22Rv1 (cell line): Measurements from ENCODE around the gene VPS72.

Experiments
- H3K27ac ChIP-seq: fragments of 450-650 bp; 2 replicates; pipeline ENCODE4 v1.5.1; 2017
- CTCF ChIP-seq: fragments of 450-650 bp; IDR thresholded peaks from 2 replicates; pipeline ENCODE4 v1.5.1; 2017; ENCODE audit warnings: mild to moderate bottlenecking
- ZFX ChIP-seq: fragments of 450-650 bp; IDR thresholded peaks from 2 replicates; pipeline ENCODE4 v1.6.1; 2017; ENCODE audit warnings: antibody characterized with exemption, borderline replicate concordance

The VPS72 gene

GRCh38 chr1:151147132-151147503 lies 42.9 kb downstream of the VPS72 start:
- H3K27ac ChIP-seq, result no peak overlapping the region
- no peak for TF ChIP-seq CTCF
- no peak for TF ChIP-seq ZFX

- no peak within 1 kb of the TSS for H3K27ac ChIP-seq
- TF ChIP-seq ZFX, result no peak
- no peak for TF ChIP-seq CTCF
Observed at GRCh38 chr1:151146412-151147131, 43.4 kb downstream of the VPS72 start, which contains the start of gene SEMA6C. TSS of gene SEMA6C (minus strand) at chr1:151146631. CDS start at chr1:151142621, 4,010 bp downstream.

- no peak overlapping the region for H3K27ac ChIP-seq
- TF ChIP-seq ZFX (no peak), CTCF (no peak)
Observed at GRCh38 chr1:151146072-151146411, 44.0 kb downstream of the VPS72 start.

- no peak overlapping the region for H3K27ac ChIP-seq
- no peak for TF ChIP-seq ZFX
- TF ChIP-seq CTCF, result no peak
Observed at GRCh38 chr1:151145304-151146071, 44.5 kb downstream of the VPS72 start.

- H3K27ac ChIP-seq, result no peak overlapping the region
- no peak for TF ChIP-seq ZFX
- no peak for TF ChIP-seq CTCF
Observed at GRCh38 chr1:151144474-151145303, 45.3 kb downstream of the VPS72 start.

- TF ChIP-seq ZFX (no peak), CTCF (no peak)
- H3K27ac ChIP-seq, result no peak overlapping the region
Observed at GRCh38 chr1:151143986-151144385, 46.0 kb downstream of the VPS72 start.
